HFFc6 (cell line): ENCODE results near the gene RIPK1. TPM values are rescaled to one million over a fixed set of nuclear protein-coding genes. Genes with fewer than 3 reads are reported as not detected.
"Not testable (repeated sequence)": the region's sequence is repeated elsewhere in the genome, so short reads cannot be mapped to it uniquely, and the experiment has no call there.

Source experiments
- DNase-seq: peaks from one replicate; pipeline ENCODE4 v3.0.0-alpha.2; 2018
- H3K27ac Mint-ChIP-seq: 2 replicates; pipeline ENCODE4 v1.8.0; 2020; ENCODE audit warnings: mild to moderate bottlenecking, mixed read lengths
- H3K27me3 Mint-ChIP-seq: 2 replicates; pipeline ENCODE4 v1.8.0; 2021; ENCODE audit warnings: mild to moderate bottlenecking, moderate library complexity, mixed read lengths; ENCODE audit not compliant: insufficient read depth
- H3K36me3 Mint-ChIP-seq: 2 replicates; pipeline ENCODE4 v1.8.0; 2021; ENCODE audit warnings: low read depth, mixed read lengths
- H3K4me1 Mint-ChIP-seq: 2 replicates; pipeline ENCODE4 v1.8.0; 2020; ENCODE audit warnings: low read depth, mixed read lengths
- H3K4me3 Mint-ChIP-seq: 2 replicates; pipeline ENCODE4 v1.8.0; 2020; ENCODE audit warnings: mild to moderate bottlenecking, moderate library complexity, mixed read lengths
- H3K9me3 Mint-ChIP-seq: 2 replicates; pipeline ENCODE4 v1.8.0; 2020; ENCODE audit warnings: mild to moderate bottlenecking, mixed read lengths
- CTCF ChIP-seq: fragments of 200-600 bp; sonication (generic); IDR thresholded peaks from 2 replicates; pipeline ENCODE4 v1.5.0; 2021; ENCODE audit warnings: antibody characterized with exemption, mild to moderate bottlenecking
- total RNA-seq, 6 experiments: library from RNA; stranded (reverse); fragmentation: NEBNext Ultra II Directional; extraction: Animal tissue kit (Norgen Biotek cat#: 25700); gene quantifications; 2 replicates in 1 of 6; 3 replicates in 5 of 6; pipeline ENCODE4 v1.2.3, GENCODE V29; 2021

RIPK1 gene
- total RNA-seq, 6 experiments from 2014 or later = 19.9 to 24.9 (median 22.2) TPM

- Mint-ChIP-seq H3K4me1 (peaks cover 42% of the 10 kb centered on the region), H3K27ac (peak overlapping the region; percentile 76), H3K9me3 (no peaks in the 10 kb centered on the region), H3K27me3 (peaks cover 2% of the 10 kb centered on the region; the same call in 1 of the 2 replicates), H3K4me3 (peak overlapping the region; percentile 67), H3K36me3 (peaks cover 28% of the 10 kb centered on the region)
- DNase-seq = no peak
- no peak for TF ChIP-seq CTCF
These were observed 7.4 kb downstream of the RIPK1 start for GRCh38 chr6:3075772-3076113.

- no peaks in the 10 kb centered on the region for H3K9me3 Mint-ChIP-seq
- H3K4me1 Mint-ChIP-seq = peaks cover 36% of the 10 kb centered on the region
- peaks cover 33% of the 10 kb centered on the region for H3K36me3 Mint-ChIP-seq
- H3K27me3 Mint-ChIP-seq = peaks cover 2% of the 10 kb centered on the region; the same call in 1 of the 2 replicates
- TF ChIP-seq CTCF = no peak
- DNase-seq = no peak
- H3K4me3 Mint-ChIP-seq = no peak overlapping the region; the same call in 1 of the 2 replicates
- no peak overlapping the region for H3K27ac Mint-ChIP-seq
These were observed 8.0 kb downstream of the RIPK1 start for GRCh38 chr6:3076320-3076719.

GRCh38 chr6:3077430-3077829, 9.1 kb downstream of the RIPK1 start:
- H3K36me3 Mint-ChIP-seq = peaks cover 40% of the 10 kb centered on the region

GRCh38 chr6:3078952-3079351, 10.7 kb downstream of the RIPK1 start:
- not testable (repeated sequence) for H3K4me3 Mint-ChIP-seq, DNase-seq, H3K9me3 Mint-ChIP-seq, H3K27me3 Mint-ChIP-seq, H3K27ac Mint-ChIP-seq
- peaks cover 46% of the 10 kb centered on the region for H3K36me3 Mint-ChIP-seq
- peaks cover 19% of the 10 kb centered on the region for H3K4me1 Mint-ChIP-seq

More at GRCh38 chr6:3077430-3077829, 9.1 kb downstream of the RIPK1 start:
- H3K9me3 Mint-ChIP-seq = no peaks in the 10 kb centered on the region
- TF ChIP-seq CTCF = no peak
- DNase-seq = no peak
- H3K4me1 Mint-ChIP-seq = peaks cover 28% of the 10 kb centered on the region
- no peak overlapping the region; the same call in 1 of the 2 replicates for H3K27ac Mint-ChIP-seq
- peaks cover 2% of the 10 kb centered on the region; the same call in 1 of the 2 replicates for H3K27me3 Mint-ChIP-seq
- H3K4me3 Mint-ChIP-seq = no peak overlapping the region

DNA sequence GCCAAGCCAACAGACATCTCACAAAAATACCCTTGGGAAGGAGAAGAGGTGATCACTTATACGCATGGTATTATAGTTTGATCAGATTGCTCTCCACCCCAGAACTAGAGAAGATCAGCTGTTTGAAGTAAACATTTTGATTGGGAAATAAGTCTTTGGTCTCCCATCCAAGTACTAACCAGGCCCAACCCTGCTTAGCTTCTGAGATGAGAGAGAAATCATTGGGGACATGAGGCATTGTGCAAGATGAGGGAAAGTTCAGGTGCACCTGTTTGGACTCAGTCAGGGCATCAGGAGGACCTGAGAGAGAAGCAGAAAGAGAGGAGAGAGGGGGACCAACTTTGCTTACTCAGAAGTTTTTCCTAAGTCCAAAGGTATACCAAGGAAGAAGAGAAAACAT, 11.4 kb downstream of the RIPK1 start:
- Mint-ChIP-seq H3K36me3 (peaks cover 50% of the 10 kb centered on the region), H3K9me3 (no peaks in the 10 kb centered on the region)
- TF ChIP-seq CTCF = no peak

DNA sequence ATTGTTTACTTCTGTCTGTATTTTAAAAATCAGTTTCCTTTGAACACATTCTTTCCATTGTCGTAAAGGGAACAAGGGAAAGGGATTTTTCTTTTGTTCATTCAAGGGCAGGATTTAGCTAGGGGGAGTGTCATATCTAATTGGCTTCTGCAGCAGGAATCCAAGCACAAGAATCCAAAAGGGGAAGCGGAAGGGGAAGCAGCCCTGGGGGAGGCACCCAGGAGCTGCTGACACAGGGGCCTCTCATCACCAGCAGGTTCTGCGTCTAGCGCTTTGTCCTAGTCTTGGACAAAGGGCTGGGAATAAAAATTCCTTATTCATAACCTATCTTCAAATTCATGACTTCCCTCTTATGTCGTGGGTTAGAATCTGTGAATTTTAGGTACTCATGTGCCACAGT, 13.7 kb downstream of the RIPK1 start:
- TF ChIP-seq CTCF = no peak
- DNase-seq = no peak
- Mint-ChIP-seq H3K9me3 (no peaks in the 10 kb centered on the region), H3K36me3 (peaks cover 63% of the 10 kb centered on the region), H3K27me3 (peaks cover 2% of the 10 kb centered on the region), H3K27ac (no peak overlapping the region), H3K4me3 (no peak overlapping the region), H3K4me1 (no peaks in the 10 kb centered on the region)

More for the DNA sequence above, 11.4 kb downstream of the RIPK1 start:
- Mint-ChIP-seq H3K4me3 (no peak overlapping the region), H3K4me1 (peaks cover 15% of the 10 kb centered on the region), H3K27me3 (peaks cover 2% of the 10 kb centered on the region; the same call in 1 of the 2 replicates), H3K27ac (no peak overlapping the region)
- DNase-seq = no peak
